GM23338 (cell line): ENCODE measurements around the gene GUCY1A1.

Experiments used
- CREB1 ChIP-seq: fragments of 250-450 bp; sonication (Bioruptor Pico); IDR thresholded peaks from 2 replicates; pipeline ENCODE4 v1.5.0; 2020; ENCODE audit warnings: low read depth, mild to moderate bottlenecking, moderate library complexity
- CTCF ChIP-seq, 2 experiments: fragments of 200-600 bp in 1 of 2; sonication (generic) in 1 of 2; conservative IDR thresholded peaks; 2 replicates each; pipeline versions ENCODE4 v1.5.1 to v1.6.1; 2016 to 2017; ENCODE audit warnings: antibody characterized with exemption in 2 of 2, low read depth in 2 of 2, mild to moderate bottlenecking in 2 of 2, moderate library complexity in 1 of 2
- EZH2 ChIP-seq: fragments of 200-600 bp; sonication (generic); IDR thresholded peaks from one replicate; pipeline ENCODE4 v1.8.0; 2017; ENCODE audit warnings: antibody characterized with exemption, mild to moderate bottlenecking, low read depth; ENCODE audit not compliant: unreplicated experiment
- EZH2phosphoT487 ChIP-seq: fragments of 200-600 bp; sonication (generic); IDR thresholded peaks from one replicate; pipeline ENCODE4 v1.8.1; 2018; ENCODE audit warnings: antibody characterized with exemption; ENCODE audit not compliant: unreplicated experiment
- NANOG ChIP-seq: IDR thresholded peaks from 2 replicates; pipeline ENCODE4 v1.6.1; 2016; ENCODE audit warnings: antibody characterized with exemption, borderline replicate concordance
- POLR2AphosphoS5 ChIP-seq: IDR thresholded peaks from 2 replicates; pipeline ENCODE4 v1.6.1; 2016; ENCODE audit warnings: antibody characterized with exemption, low read depth
- REST ChIP-seq: IDR thresholded peaks from one replicate; pipeline ENCODE4 v1.6.1; 2018; ENCODE audit warnings: antibody characterized with exemption; ENCODE audit not compliant: unreplicated experiment
- STAT1 ChIP-seq: IDR thresholded peaks from one replicate; pipeline ENCODE4 v1.6.1; 2016; ENCODE audit warnings: antibody characterized with exemption; ENCODE audit not compliant: unreplicated experiment
- ZNF114 ChIP-seq: fragments of 250-450 bp; sonication (Bioruptor Pico); IDR thresholded peaks from 2 replicates; pipeline ENCODE4 v1.5.0; 2020; ENCODE audit warnings: mild to moderate bottlenecking, moderate library complexity
- ZNF462 ChIP-seq: fragments of 250-450 bp; sonication (Bioruptor Pico); IDR thresholded peaks from 2 replicates; pipeline ENCODE4 v1.5.0; 2020; ENCODE audit warnings: mild to moderate bottlenecking, moderate library complexity

- TF ChIP-seq EZH2phosphoT487 = no peak
- no peak for TF ChIP-seq CTCF (conservative IDR thresholded peaks at IDR 0.05; ENCODE audit: low read depth in 2 of 2)
- no peak for TF ChIP-seq CREB1 (CRISPR knock-in tag)
- TF ChIP-seq EZH2 = no peak
- TF ChIP-seq NANOG = no peak
- TF ChIP-seq REST = no peak
- TF ChIP-seq POLR2AphosphoS5 = no peak
- TF ChIP-seq ZNF462 (CRISPR knock-in tag) = no peak
- TF ChIP-seq ZNF114 (CRISPR knock-in tag) = no peak
- TF ChIP-seq STAT1 = no peak
Observed at GRCh38 chr4:155762334-155762733, 95.7 kb downstream of the GUCY1A1 start.
